SJSA1 (cell line): ENCODE results near the gene UBQLNL. TPM values are rescaled to one million over a fixed set of nuclear protein-coding genes. Genes with fewer than 3 reads are reported as not detected.

Source experiments
- DNase-seq, 2 experiments: peaks; one replicate each; pipeline ENCODE4 v3.0.0-alpha.2; 2015 to 2020; ENCODE audit warnings: low spot score in 2 of 2, low read depth in 1 of 2
- H3K27ac ChIP-seq: fragments of 250-450 bp; sonication (Bioruptor Pico); 2 replicates; pipeline ENCODE4 v1.5.1; 2020; ENCODE audit warnings: mild to moderate bottlenecking, moderate library complexity
- H3K27me3 ChIP-seq: fragments of 250-450 bp; sonication (Bioruptor Pico); replicated peaks from 2 replicates; pipeline ENCODE4 v1.5.1; 2020; ENCODE audit warnings: mild to moderate bottlenecking, moderate library complexity
- H3K36me3 ChIP-seq: fragments of 250-450 bp; sonication (Bioruptor Pico); 2 replicates; pipeline ENCODE4 v1.5.1; 2020; ENCODE audit warnings: mild to moderate bottlenecking
- H3K4me1 ChIP-seq: fragments of 250-450 bp; sonication (Bioruptor Pico); replicated peaks from 2 replicates; pipeline ENCODE4 v1.6.1; 2021; ENCODE audit warnings: mild to moderate bottlenecking
- H3K4me3 ChIP-seq: fragments of 250-450 bp; sonication (Bioruptor Pico); 2 replicates; pipeline ENCODE4 v1.5.1; 2020; ENCODE audit warnings: mild to moderate bottlenecking
- H3K9me3 ChIP-seq: fragments of 250-450 bp; sonication (Bioruptor Pico); replicated peaks from 2 replicates; pipeline ENCODE4 v1.5.1; 2020; ENCODE audit warnings: mild to moderate bottlenecking
- total RNA-seq: library from RNA; depleted of rRNA; stranded (reverse); fragments of >200 nt; shearing (Covaris generic); gene quantifications from 2 replicates; pipeline ENCODE4 v1.2.3, GENCODE V29; 2014; rRNA removed

UBQLNL gene
- total RNA-seq, 1 experiment from 2014 or later: 0.05 TPM

- Histone ChIP-seq H3K36me3 (no peaks in the 10 kb centered on the region), H3K4me3 (no peak overlapping the region), H3K27me3 (peaks cover 20% of the 10 kb centered on the region), H3K27ac (no peak overlapping the region), H3K9me3 (no peaks in the 10 kb centered on the region), H3K4me1 (no peaks in the 10 kb centered on the region)
- DNase-seq: no peak
Observed at GRCh38 chr11:5489576-5490357, 26.7 kb downstream of the UBQLNL start.

GRCh38 chr11:5488798-5489399, 27.6 kb downstream of the UBQLNL start:
- Histone ChIP-seq H3K9me3 (no peaks in the 10 kb centered on the region), H3K4me3 (no peak overlapping the region), H3K27me3 (peaks cover 14% of the 10 kb centered on the region), H3K27ac (no peak overlapping the region), H3K4me1 (no peaks in the 10 kb centered on the region), H3K36me3 (no peaks in the 10 kb centered on the region)
- DNase-seq: no peak

GRCh38 chr11:5488385-5488784, 28.1 kb downstream of the UBQLNL start, which contains the start of gene OR52D1:
OR52D1 (plus strand) TSS chr11:5488685; CDS start chr11:5488707, 22 bp downstream.
- H3K27ac ChIP-seq: no peak within 1 kb of the TSS
- H3K36me3 ChIP-seq: no peaks in the 10 kb centered on the region
- H3K9me3 ChIP-seq: no peaks in the 10 kb centered on the region
- H3K4me3 ChIP-seq: no peak within 1 kb of the TSS
- H3K27me3 ChIP-seq: peaks cover 9% of the 10 kb centered on the region
- no peaks in the 10 kb centered on the region for H3K4me1 ChIP-seq
- no peak for DNase-seq

GRCh38 chr11:5486421-5486820, 30.1 kb downstream of the UBQLNL start:
- H3K4me1 ChIP-seq: no peaks in the 10 kb centered on the region
- H3K27ac ChIP-seq: no peak overlapping the region
- H3K9me3 ChIP-seq: no peaks in the 10 kb centered on the region
- peaks cover 6% of the 10 kb centered on the region; the same call in 1 of the 2 replicates for H3K27me3 ChIP-seq
- no peak for DNase-seq
- H3K36me3 ChIP-seq: no peaks in the 10 kb centered on the region
- H3K4me3 ChIP-seq: no peak overlapping the region

GRCh38 chr11:5486003-5486402, 30.5 kb downstream of the UBQLNL start:
- no peak for DNase-seq
- H3K27ac ChIP-seq: no peak overlapping the region
- no peaks in the 10 kb centered on the region for H3K36me3 ChIP-seq
- no peaks in the 10 kb centered on the region for H3K4me1 ChIP-seq
- H3K4me3 ChIP-seq: no peak overlapping the region
- H3K9me3 ChIP-seq: no peaks in the 10 kb centered on the region
- peaks cover 6% of the 10 kb centered on the region; the same call in 1 of the 2 replicates for H3K27me3 ChIP-seq

GRCh38 chr11:5476186-5476819, 40.2 kb downstream of the UBQLNL start:
- H3K4me3 ChIP-seq: no peak overlapping the region
- no peaks in the 10 kb centered on the region for H3K4me1 ChIP-seq
- peak; percentile 41 to 59 for DNase-seq
- H3K36me3 ChIP-seq: no peaks in the 10 kb centered on the region
- H3K9me3 ChIP-seq: no peaks in the 10 kb centered on the region
- H3K27me3 ChIP-seq: peaks cover 18% of the 10 kb centered on the region
- no peak overlapping the region for H3K27ac ChIP-seq

GRCh38 chr11:5473921-5474320, 42.6 kb downstream of the UBQLNL start:
- H3K27me3 ChIP-seq: peaks cover 18% of the 10 kb centered on the region
- H3K4me3 ChIP-seq: no peak overlapping the region
- no peaks in the 10 kb centered on the region for H3K4me1 ChIP-seq
- H3K9me3 ChIP-seq: no peaks in the 10 kb centered on the region
- no peak overlapping the region for H3K27ac ChIP-seq
- no peaks in the 10 kb centered on the region for H3K36me3 ChIP-seq
- no peak for DNase-seq

GRCh38 chr11:5467527-5467926, 49.0 kb downstream of the UBQLNL start:
- Histone ChIP-seq H3K27ac (no peak overlapping the region), H3K36me3 (no peaks in the 10 kb centered on the region), H3K4me3 (no peak overlapping the region), H3K4me1 (no peaks in the 10 kb centered on the region), H3K27me3 (peaks cover 2% of the 10 kb centered on the region; the same call in 1 of the 2 replicates), H3K9me3 (no peaks in the 10 kb centered on the region)
- DNase-seq: no peak

Other genes starting within 250 kb of the UBQLNL start
- gene HBE1, start 246.8 kb downstream of the UBQLNL start, total RNA-seq: not detected in 2 replicates
- gene OR51B4, start 214.8 kb downstream of the UBQLNL start, total RNA-seq: not detected in 2 replicates
- not detected in 2 replicates for gene OR51B2, start 192.4 kb downstream of the UBQLNL start, total RNA-seq
- gene OR51B5, start 173.2 kb downstream of the UBQLNL start, total RNA-seq: 0.39 TPM in 1 of 2 replicates, not detected in the other
- not detected in 2 replicates for gene OR51B6, start 165.2 kb downstream of the UBQLNL start, total RNA-seq
- not detected in 2 replicates for gene OR51M1, start 132.9 kb downstream of the UBQLNL start, total RNA-seq
- gene OR51Q1, start 94.6 kb downstream of the UBQLNL start, total RNA-seq: not detected in 2 replicates
- not detected in 2 replicates for gene OR51I1, start 75.2 kb downstream of the UBQLNL start, total RNA-seq
- gene OR51I2, start 67.4 kb downstream of the UBQLNL start, total RNA-seq: not detected in 2 replicates
- not detected in 2 replicates for gene OR52D1, start 28.0 kb downstream of the UBQLNL start, total RNA-seq
- not detected in 2 replicates for gene UBQLN3, start 6.7 kb downstream of the UBQLNL start, total RNA-seq
- gene OR52H1, start 31.8 kb upstream of the UBQLNL start, total RNA-seq: not detected in 2 replicates
- gene OR52B6, start 64.2 kb upstream of the UBQLNL start, total RNA-seq: not detected in 2 replicates
- 24.1 and 26.2 TPM in 2 replicates for gene TRIM6, start 79.9 kb upstream of the UBQLNL start, total RNA-seq
- gene TRIM34, start 108.3 kb upstream of the UBQLNL start, total RNA-seq: 6.0 and 10.6 TPM in 2 replicates
- 37.2 and 51.1 TPM in 2 replicates for gene TRIM5, start 168.4 kb upstream of the UBQLNL start, total RNA-seq
- gene TRIM22, start 173.1 kb upstream of the UBQLNL start, total RNA-seq: 125 and 142 TPM in 2 replicates
- gene OR56B1, start 219.7 kb upstream of the UBQLNL start, total RNA-seq: not detected in 2 replicates
- not detected in 2 replicates for gene OR52N4, start 237.5 kb upstream of the UBQLNL start, total RNA-seq